HepG2 (cell line): Measurements from ENCODE around the gene FBXL4. TPM values are rescaled to one million over a fixed set of nuclear protein-coding genes. Genes with fewer than 3 reads are reported as not detected.

ENCODE experiments used
- ATAC-seq: fragments of 200-7000 bp; cut with Tn5 transposase; 3 replicates; pipeline ENCODE4 v1.9.1; 2020; ENCODE audit warnings: mild to moderate bottlenecking, moderate library complexity
- BruUV-seq: library from RNA; stranded (reverse); fragments of 400-500 nt; replicated peaks from 2 replicates; lab custom pipeline; 2021; lab: Mats Ljungman, UMichigan
- CTCF ChIA-PET: fragments of 300-600 bp; formaldehyde crosslinking; extraction: SDS; loops from one replicate; lab custom pipeline; 2021; ENCODE audit warnings: low total read pairs, inconsistent platforms, low intra/inter-chr PET ratio; lab: Yijun Ruan, JAX
- POLR2A ChIA-PET: fragments of 350-600 bp; sonication (Branson Sonifier 250); formaldehyde crosslinking; loops from one replicate; lab custom pipeline; 2020; ENCODE audit warnings: antibody characterized with exemption, inconsistent platforms; lab: Yijun Ruan, JAX
- DNase-seq: peaks from one replicate; pipeline ENCODE4 v3.0.0-alpha.2; 2015; ENCODE audit warnings: low spot score
- FAIRE-seq: peaks from 3 replicates; lab custom pipeline; 2011; peaks lifted over from hg19 to GRCh38; lab: Jason Lieb, UNC
- H2AFZ ChIP-seq: one replicate; pipeline ENCODE4 v1.6.1; 2011; ENCODE audit warnings: low read length, inconsistent platforms
- H3K27ac ChIP-seq: fragments of 300-600 bp; 3 replicates; pipeline ENCODE4 v1.8.0; 2011; ENCODE audit warnings: mixed run types, mild to moderate bottlenecking, mixed read lengths, low read length, inconsistent platforms; ENCODE audit not compliant: insufficient read depth; ENCODE audit errors: extremely low read length
- H3K27me3 ChIP-seq, 2 experiments: fragments of 200-600 bp in 1 of 2; 2 replicates in 1 of 2; 3 replicates in 1 of 2; pipeline versions ENCODE4 v1.6.0 to v1.8.0; 2011; ENCODE audit warnings: low read length in 2 of 2, mild to moderate bottlenecking in 2 of 2, moderate library complexity in 2 of 2, inconsistent platforms in 1 of 2; ENCODE audit not compliant: insufficient read depth in 2 of 2, control insufficient read depth in 1 of 2
- H3K36me3 ChIP-seq, 2 experiments: fragments of 200-600 bp in 1 of 2; replicated peaks in 1 of 2; 2 replicates in 1 of 2; 3 replicates in 1 of 2; pipeline versions ENCODE4 v1.5.1 to v1.8.0; 2011; ENCODE audit warnings: low read length in 2 of 2, inconsistent platforms in 1 of 2; ENCODE audit not compliant: insufficient read depth in 2 of 2, control insufficient read depth in 1 of 2
- H3K4me1 ChIP-seq: 2 replicates; pipeline ENCODE4 v1.5.1; 2012; ENCODE audit warnings: low read length, inconsistent platforms; ENCODE audit not compliant: insufficient read depth
- H3K4me2 ChIP-seq: 2 replicates; pipeline ENCODE4 v1.6.0; 2011; ENCODE audit warnings: low read depth, low read length, inconsistent platforms
- H3K4me3 ChIP-seq, 3 experiments: fragments of 200-600 bp in 1 of 3; sonication (generic), shearing (Covaris generic) in 1 of 3; replicated peaks in 1 of 3; 2 replicates each; pipeline ENCODE4 v1.5.1; 2011 to 2016; ENCODE audit warnings: low read length in 3 of 3, inconsistent platforms in 2 of 3, low read depth in 2 of 3, mild to moderate bottlenecking in 2 of 3, control low read depth in 1 of 3, mixed read lengths in 1 of 3; ENCODE audit not compliant: insufficient read depth in 1 of 3
- H3K79me2 ChIP-seq: one replicate; pipeline ENCODE4 v1.6.1; 2011; ENCODE audit warnings: low read length, inconsistent platforms; ENCODE audit not compliant: insufficient read depth
- H3K9ac ChIP-seq: 2 replicates; pipeline ENCODE4 v1.6.0; 2011; ENCODE audit warnings: mild to moderate bottlenecking, low read depth, low read length, inconsistent platforms; ENCODE audit not compliant: insufficient read depth
- H3K9me3 ChIP-seq: 2 replicates; pipeline ENCODE4 v1.5.1; 2012; ENCODE audit warnings: mild to moderate bottlenecking, low read length
- H4K20me1 ChIP-seq: 2 replicates; pipeline ENCODE4 v1.6.0; 2011; ENCODE audit warnings: inconsistent platforms, mild to moderate bottlenecking, low read length, moderate library complexity; ENCODE audit not compliant: insufficient read depth
- ASH2L ChIP-seq: fragments of 300-600, 200-600 bp; sonication (generic); IDR thresholded peaks from 2 replicates; pipeline ENCODE4 v1.7.0; 2017; ENCODE audit warnings: low read depth, mild to moderate bottlenecking, moderate library complexity, mixed read lengths, low read length; ENCODE audit not compliant: insufficient read length
- CENPT ChIP-seq: sonication (generic); formaldehyde crosslinking; IDR thresholded peaks from 2 replicates; pipeline ENCODE4 v1.8.0; 2022; ENCODE audit warnings: low read depth, mild to moderate bottlenecking, moderate library complexity, missing genetic modification reagents
- CHD4 ChIP-seq: fragments of 200-600 bp; sonication (generic); IDR thresholded peaks from 2 replicates; pipeline ENCODE4 v1.7.0; 2017; ENCODE audit warnings: mild to moderate bottlenecking, low read length, borderline replicate concordance
- HDAC6 ChIP-seq: fragments of 200-600 bp; sonication (generic); IDR thresholded peaks from 2 replicates; pipeline ENCODE4 v1.7.0; 2017; ENCODE audit warnings: mild to moderate bottlenecking, antibody characterized with exemption, low read length, low read depth
- KDM1A ChIP-seq: IDR thresholded peaks from 2 replicates; pipeline ENCODE4 v1.6.1; 2016; ENCODE audit warnings: missing compliant biosample characterization
- NFE2L2 ChIP-seq: fragments of 150-350 bp; IDR thresholded peaks from 2 replicates; pipeline ENCODE4 v1.6.1; 2014; ENCODE audit warnings: low read length
- SPEN ChIP-seq: sonication (generic); formaldehyde crosslinking; IDR thresholded peaks from 2 replicates; pipeline ENCODE4 v1.5.1; 2020; ENCODE audit warnings: low read depth, mild to moderate bottlenecking, missing genetic modification reagents
- SUZ12 ChIP-seq: fragments of 150-350 bp; IDR thresholded peaks from 2 replicates; pipeline ENCODE4 v1.6.1; 2014; ENCODE audit warnings: low read depth, low read length
- THAP8 ChIP-seq: sonication (generic); formaldehyde crosslinking; IDR thresholded peaks from 2 replicates; pipeline ENCODE4 v1.5.1; 2020; ENCODE audit warnings: missing genetic modification reagents, mild to moderate bottlenecking, borderline replicate concordance
- ZNF33A ChIP-seq: sonication (generic); formaldehyde crosslinking; IDR thresholded peaks from 2 replicates; pipeline ENCODE4 v1.5.1; 2020; ENCODE audit warnings: missing genetic modification reagents, mild to moderate bottlenecking, moderate library complexity, borderline replicate concordance
- ZNF558 ChIP-seq: sonication (generic); formaldehyde crosslinking; IDR thresholded peaks from 2 replicates; pipeline ENCODE4 v1.9.0; 2022; ENCODE audit warnings: mild to moderate bottlenecking, missing genetic modification reagents, borderline replicate concordance
- ZNF646 ChIP-seq: sonication (generic); formaldehyde crosslinking; IDR thresholded peaks from 2 replicates; pipeline ENCODE4 v1.9.0; 2021; ENCODE audit warnings: mild to moderate bottlenecking, missing genetic modification reagents
- ZNF781 ChIP-seq: sonication (generic); formaldehyde crosslinking; IDR thresholded peaks from 2 replicates; pipeline ENCODE4 v1.5.1; 2020; ENCODE audit warnings: borderline replicate concordance, mild to moderate bottlenecking, missing genetic modification reagents; ENCODE audit errors: not compliant biosample characterization
- ZSCAN20 ChIP-seq: sonication (generic); formaldehyde crosslinking; IDR thresholded peaks from 2 replicates; pipeline ENCODE4 v1.4.0; 2020; ENCODE audit warnings: missing genetic modification reagents, mild to moderate bottlenecking, borderline replicate concordance
- WGBS: methylation state at CpG from one replicate; pipeline ENCODE4 v1.1.6; 2017; ENCODE audit warnings: low lambda C conversion rate; 5-methylcytosine and 5-hydroxymethylcytosine counted together
- in situ Hi-C: cut with HindIII; loops from 2 replicates; pipeline ENCODE4 v1.10.0; 2017; ENCODE audit warnings: low pct_unique_long_range_greater_than_20kb; ENCODE audit not compliant: extremely low pct_ligation_motif_present
- intact Hi-C: fragments of 100-400 bp; cut with micrococcal nuclease; formaldehyde crosslinking; loops from one replicate; pipeline ENCODE4 v1.10.0; 2022; ENCODE audit not compliant: unreplicated experiment
- polyA plus RNA-seq, 8 experiments: library from polyadenylated mRNA; depleted of rRNA in 3 of 8; stranded (reverse) in 7 of 8; unstranded in 1 of 8; fragments of >200 nt; fragmentation: Illumina TruSeq in 4 of 8; extraction: Trizol in 4 of 8; gene quantifications; 2 replicates each; pipeline versions ENCODE4 v1.2.1 to v1.2.3, GENCODE V29; 2011 to 2016; ENCODE audit warnings: low read depth in 4 of 8, missing spikeins in 1 of 8, mixed read lengths in 1 of 8; ENCODE audit not compliant: insufficient read depth in 1 of 8
- total RNA-seq, 5 experiments: library from RNA; depleted of rRNA; stranded (reverse); fragments of >200 nt; fragmentation: Illumina TruSeq; extraction: Trizol; gene quantifications; 2 replicates each; pipeline ENCODE4 v1.2.3, GENCODE V29; 2016; ENCODE audit warnings: low read depth in 1 of 5

FBXL4 gene
- total and polyA plus RNA-seq, 2 of the 13 experiments (the other 11 are each of a cell fraction or from before 2014, with no cell fraction given), result 13.2 to 17.6 TPM

- ChIA-PET POLR2A (no interaction called here), CTCF (no interaction called here)
- no peak for DNase-seq
- FAIRE-seq, result no peak
- Histone ChIP-seq H3K36me3 (peaks cover 0 to 3% of the 10 kb centered on the region in 2 experiments; a peak in 2 of 5 replicates), H3K9ac (no peak overlapping the region), H3K27me3 (no peaks in the 10 kb centered on the region), H3K4me2 (no peak overlapping the region), H3K27ac (no peak overlapping the region), H3K79me2 (no peaks in the 10 kb centered on the region), H4K20me1 (no peaks in the 10 kb centered on the region), H3K4me3 (no peak overlapping the region), H3K4me1 (no peaks in the 10 kb centered on the region), H3K9me3 (no peaks in the 10 kb centered on the region), H2AFZ (no peak overlapping the region)
- BruUV-seq, result no TSS peak
- 100% methylated on average over 1 of the region's 1 CpG for WGBS
- in situ Hi-C loops (no loop called here), intact Hi-C loops (no loop called here)
- no peak for ATAC-seq
- TF ChIP-seq THAP8 (CRISPR knock-in tag), result no peak
- no peak for TF ChIP-seq SPEN
- TF ChIP-seq ZNF558 (CRISPR knock-in tag), result no peak
- TF ChIP-seq ZSCAN20 (CRISPR knock-in tag), result no peak
- TF ChIP-seq KDM1A (CRISPR knock-in tag), result no peak
- no peak for TF ChIP-seq ZNF781 (CRISPR knock-in tag)
- no peak for TF ChIP-seq ZNF646 (CRISPR knock-in tag)
- no peak for TF ChIP-seq HDAC6
- TF ChIP-seq CHD4, result no peak
- no peak for TF ChIP-seq ZNF33A (CRISPR knock-in tag)
- TF ChIP-seq ASH2L, result no peak
- TF ChIP-seq SUZ12, result no peak
- TF ChIP-seq CENPT, result no peak
- no peak for TF ChIP-seq NFE2L2
Observed at GRCh38 chr6:98909236-98909635, 38.5 kb downstream of the FBXL4 start.
